ENCODE measurements around the gene PTPRB.

Gene PTPRB

GRCh38 chr12:70604662-70605061 lies 32.6 kb downstream of the PTPRB start:
- no peaks in the 10 kb centered on the region for H3K4me1 ChIP-seq (ENCODE audit: insufficient read depth, low read length)
- no peak overlapping the region for H2AFZ ChIP-seq (ENCODE audit: low read depth, low read length)
- H3K9me3 ChIP-seq (ENCODE audit: insufficient read depth, low read length, severe bottlenecking): no peaks in the 10 kb centered on the region
- H4K20me1 ChIP-seq (ENCODE audit: insufficient read depth, low read length): no peaks in the 10 kb centered on the region
- H3K4me3 ChIP-seq (ENCODE audit: low read depth in 1 of 2, low read length in 2 of 2): no peak overlapping the region
- no peak for DNase-seq
- H3K27ac ChIP-seq (ENCODE audit: low read length): no peak overlapping the region
- no peaks in the 10 kb centered on the region for H3K27me3 ChIP-seq (ENCODE audit: insufficient read depth, low read length, poor library complexity)
- H3K9ac ChIP-seq (ENCODE audit: low read depth, low read length): no peak overlapping the region
- no peaks in the 10 kb centered on the region for H3K79me2 ChIP-seq (ENCODE audit: insufficient read depth, low read length)
- no peak overlapping the region for H3K4me2 ChIP-seq (ENCODE audit: insufficient read depth, low read length)
- H3K36me3 ChIP-seq (ENCODE audit: insufficient read depth, low read length): no peaks in the 10 kb centered on the region
- no peak for ATAC-seq (ENCODE audit: insufficient read depth, low read depth)
- TF ChIP-seq CTCF (IDR thresholded peaks at IDR 0.05; ENCODE audit: borderline replicate concordance, extremely low read depth, low read length, poor library complexity, severe bottlenecking) (no peak), EZH2 (IDR thresholded peaks at IDR 0.05; ENCODE audit: borderline replicate concordance, low read depth, low read length, severe bottlenecking) (no peak)

DNA sequence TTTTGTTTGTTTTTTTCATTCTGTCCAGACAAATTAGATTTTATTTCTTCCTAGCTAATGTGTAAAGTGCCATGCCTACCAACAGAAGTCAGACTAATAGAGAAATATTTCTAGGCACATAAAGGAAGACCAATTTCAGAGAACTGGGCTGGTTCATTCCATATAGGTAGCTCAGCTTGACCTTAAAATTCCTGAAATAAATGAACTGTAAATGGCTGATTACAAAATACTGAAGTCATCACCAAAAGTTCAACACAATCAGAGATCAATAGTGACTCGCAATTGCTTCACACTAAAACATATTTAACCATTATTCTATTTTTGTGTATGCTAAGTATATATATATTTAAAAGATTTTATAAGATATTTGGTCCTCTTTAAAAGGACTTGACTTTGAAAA lies 34.2 kb downstream of the PTPRB start:
- Histone ChIP-seq H3K9me3 (ENCODE audit: insufficient read depth, low read length, severe bottlenecking) (no peaks in the 10 kb centered on the region), H3K4me3 (ENCODE audit: low read depth in 1 of 2, low read length in 2 of 2) (no peak overlapping the region), H2AFZ (ENCODE audit: low read depth, low read length) (no peak overlapping the region), H3K36me3 (ENCODE audit: insufficient read depth, low read length) (no peaks in the 10 kb centered on the region), H3K4me2 (ENCODE audit: insufficient read depth, low read length) (no peak overlapping the region), H3K27me3 (ENCODE audit: insufficient read depth, low read length, poor library complexity) (no peaks in the 10 kb centered on the region), H4K20me1 (ENCODE audit: insufficient read depth, low read length) (no peaks in the 10 kb centered on the region), H3K4me1 (ENCODE audit: insufficient read depth, low read length) (no peaks in the 10 kb centered on the region), H3K9ac (ENCODE audit: low read depth, low read length) (no peak overlapping the region), H3K27ac (ENCODE audit: low read length) (no peak overlapping the region), H3K79me2 (ENCODE audit: insufficient read depth, low read length) (no peaks in the 10 kb centered on the region)
- DNase-seq: no peak
- ATAC-seq (ENCODE audit: insufficient read depth, low read depth): no peak
- TF ChIP-seq EZH2 (IDR thresholded peaks at IDR 0.05; ENCODE audit: borderline replicate concordance, low read depth, low read length, severe bottlenecking) (no peak), CTCF (IDR thresholded peaks at IDR 0.05; ENCODE audit: borderline replicate concordance, extremely low read depth, low read length, poor library complexity, severe bottlenecking) (no peak)

DNA sequence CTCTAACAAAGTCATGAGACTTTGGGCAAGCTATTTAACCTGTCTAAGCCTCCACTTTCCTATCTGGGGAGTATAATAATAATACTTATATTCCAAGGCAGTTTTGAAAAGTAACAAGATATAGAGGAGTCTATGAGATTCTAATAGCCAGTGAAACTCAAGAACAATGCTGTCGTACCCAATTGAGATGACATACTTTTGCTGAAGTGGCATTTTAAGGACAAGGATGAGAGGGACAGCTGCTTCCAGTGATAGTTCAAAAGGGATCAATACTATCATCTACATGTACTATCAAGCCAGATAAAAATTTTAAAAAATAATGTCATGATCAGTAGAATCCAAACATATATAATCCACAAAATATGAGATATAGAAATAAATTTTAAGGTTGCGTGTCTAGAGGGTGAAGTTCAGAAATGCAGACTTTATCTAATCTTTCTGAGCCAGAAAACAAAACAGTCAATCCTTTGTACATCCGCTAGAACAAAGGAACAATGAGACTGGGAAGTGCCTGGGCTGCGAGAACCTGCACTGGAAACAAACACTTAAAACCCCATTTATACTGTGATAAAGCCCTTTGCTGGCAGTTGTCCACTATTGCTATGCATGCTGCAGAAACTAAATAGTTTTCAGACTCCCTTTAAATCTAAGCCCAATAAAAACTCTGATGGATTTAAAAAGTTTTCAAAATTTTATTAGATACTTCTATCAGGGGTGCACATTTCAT lies 38.6 kb downstream of the PTPRB start:
- no peaks in the 10 kb centered on the region for H3K27me3 ChIP-seq (ENCODE audit: insufficient read depth, low read length, poor library complexity)
- DNase-seq: no peak
- no peaks in the 10 kb centered on the region for H3K36me3 ChIP-seq (ENCODE audit: insufficient read depth, low read length)
- H3K27ac ChIP-seq (ENCODE audit: low read length): no peak overlapping the region
- no peak overlapping the region for H3K9ac ChIP-seq (ENCODE audit: low read depth, low read length)
- no peaks in the 10 kb centered on the region for H3K9me3 ChIP-seq (ENCODE audit: insufficient read depth, low read length, severe bottlenecking)
- no peak overlapping the region for H3K4me2 ChIP-seq (ENCODE audit: insufficient read depth, low read length)
- ATAC-seq (ENCODE audit: insufficient read depth, low read depth): no peak
- H3K79me2 ChIP-seq (ENCODE audit: insufficient read depth, low read length): no peaks in the 10 kb centered on the region
- no peaks in the 10 kb centered on the region for H3K4me1 ChIP-seq (ENCODE audit: insufficient read depth, low read length)
- H4K20me1 ChIP-seq (ENCODE audit: insufficient read depth, low read length): no peaks in the 10 kb centered on the region
- H3K4me3 ChIP-seq (ENCODE audit: low read depth in 1 of 2, low read length in 2 of 2): no peak overlapping the region
- TF ChIP-seq CTCF (IDR thresholded peaks at IDR 0.05; ENCODE audit: borderline replicate concordance, extremely low read depth, low read length, poor library complexity, severe bottlenecking) (no peak), EZH2 (IDR thresholded peaks at IDR 0.05; ENCODE audit: borderline replicate concordance, low read depth, low read length, severe bottlenecking) (no peak)
- H2AFZ ChIP-seq (ENCODE audit: low read depth, low read length): no peak overlapping the region

All from DND-41 (cell line).